H1 (cell line): ENCODE results near the gene LRRC32. TPM values are rescaled to one million over a fixed set of nuclear protein-coding genes. Genes with fewer than 3 reads are reported as not detected.

Experiments used
- CTCF ChIA-PET: fragments of 300-600 bp; sonication (Branson Sonifier 250); formaldehyde crosslinking; loops from one replicate; lab custom pipeline; 2021; ENCODE audit not compliant: partially characterized antibody; lab: Charles Lee
- POLR2A ChIA-PET: fragments of 300-600 bp; sonication (Branson Sonifier 250); formaldehyde crosslinking; loops from one replicate; lab custom pipeline; 2021; ENCODE audit warnings: inconsistent platforms; ENCODE audit not compliant: partially characterized antibody; lab: Charles Lee
- DNase-seq, 2 experiments: peaks; one replicate each; pipeline versions ENCODE4 v3.0.0 to v3.0.0-alpha.2; 2010 to 2022; ENCODE audit warnings: low spot score in 2 of 2, low read depth in 1 of 2, mixed read lengths in 1 of 2
- FAIRE-seq: peaks from 2 replicates; lab custom pipeline; 2011; peaks lifted over from hg19 to GRCh38; lab: Jason Lieb, UNC
- H2AFZ ChIP-seq: 2 replicates; pipeline ENCODE4 v1.8.1; 2012; ENCODE audit warnings: low read length, inconsistent platforms
- H2AK5ac ChIP-seq: 2 replicates; pipeline ENCODE4 v1.6.1; 2013; ENCODE audit warnings: low read depth, low read length
- H2BK120ac ChIP-seq: replicated peaks from 2 replicates; pipeline ENCODE3; 2013; ENCODE audit warnings: low read depth, low read length, inconsistent platforms
- H2BK12ac ChIP-seq: 2 replicates; pipeline ENCODE4 v1.6.1; 2013; ENCODE audit warnings: low read depth, low read length
- H2BK15ac ChIP-seq: 2 replicates; pipeline ENCODE4 v1.6.1; 2013; ENCODE audit warnings: low read length
- H2BK20ac ChIP-seq: 2 replicates; pipeline ENCODE4 v1.6.1; 2013; ENCODE audit warnings: low read length
- H2BK5ac ChIP-seq: 2 replicates; pipeline ENCODE4 v1.6.1; 2013; ENCODE audit warnings: low read depth, low read length
- H3K14ac ChIP-seq: 2 replicates; pipeline ENCODE4 v1.6.1; 2013; ENCODE audit warnings: inconsistent platforms; ENCODE audit not compliant: insufficient read length
- H3K18ac ChIP-seq: 2 replicates; pipeline ENCODE4 v1.6.1; 2013; ENCODE audit warnings: low read length; ENCODE audit errors: extremely low read depth
- H3K23ac ChIP-seq: 2 replicates; pipeline ENCODE4 v1.6.1; 2013; ENCODE audit warnings: inconsistent platforms; ENCODE audit not compliant: insufficient read length
- H3K23me2 ChIP-seq: 2 replicates; pipeline ENCODE4 v1.6.1; 2013; ENCODE audit warnings: low read depth, low read length
- H3K27ac ChIP-seq: 2 replicates; pipeline ENCODE4 v1.6.1; 2011; ENCODE audit warnings: low read depth, low read length, inconsistent platforms
- H3K27me3 ChIP-seq, 4 experiments: replicated peaks in 1 of 4; 1 replicate in 1 of 4; 2 replicates in 3 of 4; pipeline versions ENCODE4 v1.6.1 to v1.8.1; 2011 to 2013; ENCODE audit warnings: low read length in 3 of 4, mild to moderate bottlenecking in 3 of 4, inconsistent platforms in 2 of 4, mixed read lengths in 2 of 4, moderate library complexity in 1 of 4; ENCODE audit not compliant: control insufficient read depth in 3 of 4, insufficient read depth in 3 of 4; ENCODE audit errors: extremely low read depth in 1 of 4
- H3K36me3 ChIP-seq, 4 experiments: 2 replicates each; pipeline versions ENCODE4 v1.6.1 to v1.8.1; 2011 to 2013; ENCODE audit warnings: mild to moderate bottlenecking in 4 of 4, low read length in 3 of 4, moderate library complexity in 2 of 4, control low read depth in 1 of 4, inconsistent platforms in 1 of 4; ENCODE audit not compliant: insufficient read depth in 4 of 4, control insufficient read depth in 2 of 4
- H3K4ac ChIP-seq: replicated peaks from 2 replicates; pipeline ENCODE3; 2013; ENCODE audit warnings: low read length, low read depth, mixed read lengths, inconsistent platforms; ENCODE audit not compliant: insufficient read length
- H3K4me1 ChIP-seq, 4 experiments: replicated peaks in 1 of 4; 1 replicate in 1 of 4; 2 replicates in 3 of 4; pipeline versions ENCODE4 v1.6.1 to v1.8.1; 2011 to 2013; ENCODE audit warnings: low read length in 3 of 4, inconsistent platforms in 2 of 4, mixed read lengths in 1 of 4; ENCODE audit not compliant: insufficient read depth in 4 of 4, control insufficient read depth in 3 of 4
- H3K4me2 ChIP-seq, 2 experiments: 2 replicates each; pipeline versions ENCODE4 v1.6.1 to v1.8.1; 2011 to 2013; ENCODE audit warnings: low read depth in 2 of 2, low read length in 2 of 2, control low read depth in 1 of 2, inconsistent platforms in 1 of 2, mild to moderate bottlenecking in 1 of 2; ENCODE audit not compliant: insufficient read depth in 1 of 2
- H3K4me3 ChIP-seq, 4 experiments: fragments of 200-600, 300-600 bp in 1 of 4; sonication (generic), shearing (Covaris generic), sonication (Bioruptor Twin) in 1 of 4; 2 replicates each; pipeline versions ENCODE4 v1.5.1 to v1.8.1; 2011 to 2016; ENCODE audit warnings: low read length in 4 of 4, low read depth in 3 of 4, control low read depth in 2 of 4, inconsistent platforms in 2 of 4, mild to moderate bottlenecking in 2 of 4, mixed read lengths in 1 of 4, moderate library complexity in 1 of 4; ENCODE audit not compliant: insufficient read depth in 2 of 4; ENCODE audit errors: extremely low read depth in 1 of 4
- H3K56ac ChIP-seq: replicated peaks from 2 replicates; pipeline ENCODE3; 2013; ENCODE audit warnings: low read depth, mild to moderate bottlenecking, mixed read lengths, low read length, inconsistent platforms; ENCODE audit not compliant: insufficient read length
- H3K79me1 ChIP-seq: 2 replicates; pipeline ENCODE4 v1.6.1; 2013; ENCODE audit warnings: low read depth, low read length, control low read depth
- H3K79me2 ChIP-seq, 2 experiments: 2 replicates each; pipeline versions ENCODE4 v1.6.1 to v1.8.1; 2012 to 2013; ENCODE audit warnings: low read length in 2 of 2, mild to moderate bottlenecking in 2 of 2, inconsistent platforms in 1 of 2; ENCODE audit not compliant: insufficient read depth in 2 of 2, control insufficient read depth in 1 of 2
- H3K9ac ChIP-seq, 4 experiments: replicated peaks in 1 of 4; 1 replicate in 1 of 4; 2 replicates in 3 of 4; pipeline versions ENCODE4 v1.6.1 to v1.8.1; 2011 to 2013; ENCODE audit warnings: low read depth in 3 of 4, low read length in 3 of 4, control low read depth in 2 of 4, mild to moderate bottlenecking in 2 of 4, moderate library complexity in 2 of 4, inconsistent platforms in 1 of 4; ENCODE audit errors: extremely low read depth in 1 of 4
- H3K9me3 ChIP-seq, 2 experiments: 2 replicates each; pipeline versions ENCODE4 v1.6.1 to v1.8.1; 2012 to 2013; ENCODE audit warnings: mild to moderate bottlenecking in 2 of 2, moderate library complexity in 2 of 2, control low read depth in 1 of 2, inconsistent platforms in 1 of 2, low read depth in 1 of 2, low read length in 1 of 2, mixed read lengths in 1 of 2; ENCODE audit not compliant: insufficient read depth in 2 of 2
- H4K20me1 ChIP-seq, 2 experiments: replicated peaks in 1 of 2; 2 replicates each; pipeline versions ENCODE3 to v1.8.1; 2011 to 2013; ENCODE audit warnings: inconsistent platforms in 2 of 2, low read length in 2 of 2, mild to moderate bottlenecking in 1 of 2; ENCODE audit not compliant: insufficient read depth in 2 of 2, control insufficient read depth in 1 of 2
- H4K5ac ChIP-seq: 2 replicates; pipeline ENCODE4 v1.6.1; 2013; ENCODE audit warnings: low read length, low read depth, mixed read lengths, inconsistent platforms; ENCODE audit not compliant: insufficient read length
- H4K8ac ChIP-seq: 2 replicates; pipeline ENCODE4 v1.8.0; 2013; ENCODE audit warnings: mild to moderate bottlenecking, moderate library complexity, low read length, inconsistent platforms; ENCODE audit not compliant: insufficient read depth; ENCODE audit errors: extremely low read depth
- H4K91ac ChIP-seq: replicated peaks from 2 replicates; pipeline ENCODE3; 2013; ENCODE audit warnings: low read length, mixed read lengths, inconsistent platforms; ENCODE audit not compliant: insufficient read length
- CEBPB ChIP-seq: IDR thresholded peaks from 2 replicates; pipeline ENCODE4 v1.6.1; 2012; ENCODE audit warnings: low read depth, low read length
- CHD1 ChIP-seq: IDR thresholded peaks from 2 replicates; pipeline ENCODE4 v1.6.1; 2012; ENCODE audit warnings: low read depth, low read length, improper control_type of control experiment
- EGR1 ChIP-seq: IDR thresholded peaks from 2 replicates; pipeline ENCODE4 v1.6.1; 2011; ENCODE audit warnings: low read depth, low read length, borderline replicate concordance
- EP300 ChIP-seq, 2 experiments: IDR thresholded peaks; 1 replicate in 1 of 2; 2 replicates in 1 of 2; pipeline ENCODE4 v1.6.1; 2011 to 2012; ENCODE audit warnings: low read depth in 2 of 2, low read length in 2 of 2, mild to moderate bottlenecking in 2 of 2, borderline replicate concordance in 1 of 2, inconsistent platforms in 1 of 2, moderate library complexity in 1 of 2
- KDM4A ChIP-seq: IDR thresholded peaks from one replicate; pipeline ENCODE4 v1.7.1; 2012; ENCODE audit warnings: low read depth, mild to moderate bottlenecking, moderate library complexity, low read length, inconsistent platforms; ENCODE audit not compliant: severe bottlenecking
- MAFK ChIP-seq: IDR thresholded peaks from 2 replicates; pipeline ENCODE4 v1.6.1; 2012; ENCODE audit warnings: low read depth, mild to moderate bottlenecking, improper control_type of control experiment, low read length
- TCF12 ChIP-seq: IDR thresholded peaks from 2 replicates; pipeline ENCODE4 v1.6.1; 2011; ENCODE audit warnings: low read depth, mild to moderate bottlenecking, low read length
- TEAD4 ChIP-seq: IDR thresholded peaks from 2 replicates; pipeline ENCODE4 v1.6.1; 2012; ENCODE audit warnings: low read depth, low read length, inconsistent platforms, mixed read lengths
- WGBS, 2 experiments: shearing (Covaris generic) in 1 of 2; methylation state at CpG; one replicate each; pipeline versions ENCODE4 v1.1.6 to v1.1.7; 2013 to 2015; ENCODE audit warnings: low lambda C conversion rate in 2 of 2, mixed read lengths in 2 of 2, inconsistent platforms in 1 of 2, low coverage in 1 of 2, missing lambda C conversion rate in 1 of 2; ENCODE audit not compliant: insufficient replicate concordance in 2 of 2, insufficient coverage in 1 of 2, insufficient read length in 1 of 2; ENCODE audit errors: extremely low coverage in 1 of 2, missing lambda C conversion rate in 1 of 2; 5-methylcytosine and 5-hydroxymethylcytosine counted together
- polyA plus RNA-seq, 7 experiments: library from polyadenylated mRNA; depleted of rRNA in 3 of 7; stranded (reverse) in 5 of 7; unstranded in 2 of 7; fragments of >200 nt in 5 of 7; fragments of 200-250 nt in 2 of 7; gene quantifications; 1 replicate in 5 of 7; 2 replicates in 1 of 7; 4 replicates in 1 of 7; pipeline versions ENCODE4 v1.2.1 to v1.2.3, GENCODE V29; 2011 to 2013; ENCODE audit warnings: missing spikeins in 2 of 7, mixed read lengths in 2 of 7
- total RNA-seq: library from RNA; stranded (reverse); fragmentation: NEBNext Ultra II Directional; extraction: Animal tissue kit (Norgen Biotek cat#: 25700); gene quantifications from 2 replicates; pipeline ENCODE4 v1.2.1, GENCODE V29; 2021
- TF ChIP-seq, protein P1 (sequence below), 3 experiments: IDR thresholded peaks; 1 replicate in 2 of 3; 2 replicates in 1 of 3; pipeline versions ENCODE4 v1.5.1 to v1.6.1; 2011; ENCODE audit warnings: low read length in 3 of 3, mild to moderate bottlenecking in 3 of 3, inconsistent platforms in 2 of 3, low read depth in 1 of 3, moderate library complexity in 1 of 3; ENCODE audit not compliant: insufficient read depth in 1 of 3; ENCODE audit errors: control extremely low read depth in 1 of 3

LRRC32 gene
- total and polyA plus RNA-seq, 2 of the 8 experiments (the other 6 are each of a cell fraction or from before 2014, with no cell fraction given): 0.99 to 1.9 TPM

DNA sequence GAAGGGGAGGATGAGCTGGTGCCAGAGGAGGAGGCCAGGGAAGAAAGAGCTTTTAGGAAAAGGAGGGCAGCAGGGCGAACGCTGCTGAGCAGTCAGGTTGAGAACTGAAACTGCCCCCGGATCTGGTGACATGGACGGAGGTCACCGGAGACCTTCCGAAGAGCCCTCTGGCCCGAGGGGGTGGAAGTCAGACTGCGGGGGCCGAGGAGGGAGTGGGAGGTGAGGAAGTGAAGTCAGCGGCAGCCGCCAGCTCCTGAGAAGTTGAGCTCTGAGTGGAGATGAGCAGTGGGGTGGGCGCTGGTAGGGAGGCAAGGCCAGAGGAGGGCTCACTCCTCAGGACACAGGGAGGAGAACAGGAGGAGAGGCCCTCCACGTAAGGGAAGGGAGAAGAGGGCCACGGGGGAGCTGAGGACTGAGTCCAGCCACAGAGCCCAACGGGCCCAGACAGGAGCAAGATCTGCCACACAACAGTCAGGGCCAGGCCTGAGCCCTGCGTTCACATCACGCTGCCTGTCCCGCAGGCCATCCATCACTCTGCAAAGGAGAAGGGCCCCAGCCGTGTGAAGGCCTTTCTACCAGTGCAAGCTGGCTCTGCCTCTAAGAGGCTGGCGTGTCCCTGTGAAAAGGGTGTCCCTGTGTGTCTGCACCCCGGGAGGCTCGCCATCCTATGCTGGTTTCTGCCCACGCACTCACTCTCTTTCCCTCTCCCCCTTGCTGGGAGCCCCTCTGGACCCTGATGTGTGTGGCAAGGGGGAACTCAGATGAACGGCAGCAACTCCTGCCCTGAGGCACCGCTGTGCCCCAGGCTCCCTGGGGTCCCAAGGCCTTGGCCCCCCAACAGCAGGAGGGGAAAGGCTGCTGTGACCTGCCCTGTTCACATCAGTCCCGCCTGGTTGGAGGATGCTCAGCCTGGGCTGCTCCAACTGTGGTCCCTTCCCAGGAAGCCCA lies 19.0 kb upstream of the LRRC32 start:
- H3K56ac ChIP-seq: no peak overlapping the region
- no peak overlapping the region for H2AK5ac ChIP-seq
- no peak overlapping the region for H4K91ac ChIP-seq
- H3K18ac ChIP-seq: no peak overlapping the region; the same call in 1 of the 2 replicates
- no peak overlapping the region for H3K9ac ChIP-seq
- H3K4me3 ChIP-seq: no peak overlapping the region
- H2BK120ac ChIP-seq: no peak overlapping the region
- H3K9me3 ChIP-seq: no peaks in the 10 kb centered on the region
- ChIA-PET POLR2A (interaction anchor here (0.6 kb wide), 1 partner anchor 20 kb away, joined by 3 read pairs; no protein-coding TSS in a partner anchor), CTCF (interaction anchor here (0.8 to 2.8 kb wide), 7 partner anchors 7 to 118 kb away, joined by 3 to 19 read pairs (median 6); no protein-coding TSS in a partner anchor)
- H3K79me1 ChIP-seq: no peaks in the 10 kb centered on the region
- H2BK15ac ChIP-seq: no peak overlapping the region
- H4K8ac ChIP-seq: no peak overlapping the region
- no peak overlapping the region for H3K23ac ChIP-seq
- H2BK20ac ChIP-seq: no peak overlapping the region
- DNase-seq (no peak), FAIRE-seq (no peak)
- no peak overlapping the region for H3K4ac ChIP-seq
- H3K27me3 ChIP-seq: no peaks in the 10 kb centered on the region
- H4K5ac ChIP-seq: no peak overlapping the region
- H3K27ac ChIP-seq: no peak overlapping the region
- WGBS, 2 experiments: 80% methylated on average over 24 of the region's 26 CpGs; no CpG with 5 or more reads in 1 of the 2 experiments
- peak overlapping the region; percentile 35; the same call in 1 of the 2 replicates for H2BK5ac ChIP-seq
- 0 out of 2 replicates have a peak overlapping the region, but pooled peaks have one; percentile 27 for H2BK12ac ChIP-seq
- no peak overlapping the region for H3K14ac ChIP-seq
- no peaks in the 10 kb centered on the region for H4K20me1 ChIP-seq
- H2AFZ ChIP-seq: no peak overlapping the region
- no peaks in the 10 kb centered on the region for H3K36me3 ChIP-seq
- H3K4me2 ChIP-seq: no peak overlapping the region
- peaks cover 2 to 12% (median 10%) of the 10 kb centered on the region in 4 experiments for H3K4me1 ChIP-seq
- H3K23me2 ChIP-seq: peaks cover 2% of the 10 kb centered on the region; the same call in 1 of the 2 replicates
- no peaks in the 10 kb centered on the region for H3K79me2 ChIP-seq
- TF ChIP-seq EGR1 (no peak), TEAD4 (no peak), CEBPB (no peak), CHD1 (no peak), KDM4A (no peak), MAFK (no peak), TCF12 (no peak), EP300 (IDR thresholded peaks at IDR 0.05; ENCODE audit: borderline replicate concordance in 1 of 2, low read depth in 2 of 2, low read length in 2 of 2) (no peak)
- TF ChIP-seq, protein P1, sequence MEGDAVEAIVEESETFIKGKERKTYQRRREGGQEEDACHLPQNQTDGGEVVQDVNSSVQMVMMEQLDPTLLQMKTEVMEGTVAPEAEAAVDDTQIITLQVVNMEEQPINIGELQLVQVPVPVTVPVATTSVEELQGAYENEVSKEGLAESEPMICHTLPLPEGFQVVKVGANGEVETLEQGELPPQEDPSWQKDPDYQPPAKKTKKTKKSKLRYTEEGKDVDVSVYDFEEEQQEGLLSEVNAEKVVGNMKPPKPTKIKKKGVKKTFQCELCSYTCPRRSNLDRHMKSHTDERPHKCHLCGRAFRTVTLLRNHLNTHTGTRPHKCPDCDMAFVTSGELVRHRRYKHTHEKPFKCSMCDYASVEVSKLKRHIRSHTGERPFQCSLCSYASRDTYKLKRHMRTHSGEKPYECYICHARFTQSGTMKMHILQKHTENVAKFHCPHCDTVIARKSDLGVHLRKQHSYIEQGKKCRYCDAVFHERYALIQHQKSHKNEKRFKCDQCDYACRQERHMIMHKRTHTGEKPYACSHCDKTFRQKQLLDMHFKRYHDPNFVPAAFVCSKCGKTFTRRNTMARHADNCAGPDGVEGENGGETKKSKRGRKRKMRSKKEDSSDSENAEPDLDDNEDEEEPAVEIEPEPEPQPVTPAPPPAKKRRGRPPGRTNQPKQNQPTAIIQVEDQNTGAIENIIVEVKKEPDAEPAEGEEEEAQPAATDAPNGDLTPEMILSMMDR (IDR thresholded peaks at IDR 0.05; ENCODE audit: control extremely low read depth in 1 of 3, insufficient read depth in 1 of 3, low read depth in 1 of 3, low read length in 3 of 3): no peak
